Measurements from ENCODE around the gene MYRF. TPM values are rescaled to one million over a fixed set of nuclear protein-coding genes. Genes with fewer than 3 reads are reported as not detected.

Gene MYRF
- total and polyA plus RNA-seq, 2 donors from 2014 or later, result 6.0 to 36.3 TPM

DNA sequence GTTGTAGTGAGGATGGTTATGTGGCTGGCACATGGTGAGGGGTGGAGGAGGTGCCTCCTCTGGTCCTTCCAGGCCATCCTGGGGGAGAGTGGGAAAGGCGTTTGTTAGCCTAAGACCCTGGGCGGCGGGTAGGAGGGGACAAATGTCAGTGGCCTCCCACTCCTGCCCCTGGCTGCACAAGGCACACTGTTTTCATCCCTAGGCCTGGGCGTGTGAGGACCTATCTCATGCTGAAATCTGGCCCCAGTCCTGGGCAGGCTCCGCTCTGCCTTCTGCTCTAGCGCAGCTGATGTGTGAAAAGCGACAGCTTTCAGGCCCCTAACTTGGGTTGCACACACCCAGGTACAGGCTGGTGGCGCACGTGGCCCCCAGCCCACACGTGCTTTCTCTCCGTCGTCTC lies 40.1 kb upstream of the MYRF start:
- FAIRE-seq (no peak), DNase-seq (no peak)
- TF ChIP-seq, protein P1, sequence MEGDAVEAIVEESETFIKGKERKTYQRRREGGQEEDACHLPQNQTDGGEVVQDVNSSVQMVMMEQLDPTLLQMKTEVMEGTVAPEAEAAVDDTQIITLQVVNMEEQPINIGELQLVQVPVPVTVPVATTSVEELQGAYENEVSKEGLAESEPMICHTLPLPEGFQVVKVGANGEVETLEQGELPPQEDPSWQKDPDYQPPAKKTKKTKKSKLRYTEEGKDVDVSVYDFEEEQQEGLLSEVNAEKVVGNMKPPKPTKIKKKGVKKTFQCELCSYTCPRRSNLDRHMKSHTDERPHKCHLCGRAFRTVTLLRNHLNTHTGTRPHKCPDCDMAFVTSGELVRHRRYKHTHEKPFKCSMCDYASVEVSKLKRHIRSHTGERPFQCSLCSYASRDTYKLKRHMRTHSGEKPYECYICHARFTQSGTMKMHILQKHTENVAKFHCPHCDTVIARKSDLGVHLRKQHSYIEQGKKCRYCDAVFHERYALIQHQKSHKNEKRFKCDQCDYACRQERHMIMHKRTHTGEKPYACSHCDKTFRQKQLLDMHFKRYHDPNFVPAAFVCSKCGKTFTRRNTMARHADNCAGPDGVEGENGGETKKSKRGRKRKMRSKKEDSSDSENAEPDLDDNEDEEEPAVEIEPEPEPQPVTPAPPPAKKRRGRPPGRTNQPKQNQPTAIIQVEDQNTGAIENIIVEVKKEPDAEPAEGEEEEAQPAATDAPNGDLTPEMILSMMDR (IDR thresholded peaks at IDR 0.05; ENCODE audit: borderline replicate concordance, extremely low read depth, insufficient read depth), result no peak
- Histone ChIP-seq H3K9ac (ENCODE audit: low read length in 3 of 3) (no peak overlapping the region), H3K9me3 (ENCODE audit: control insufficient read depth in 2 of 3, insufficient read depth in 1 of 3, low read length in 3 of 3) (no peaks in the 10 kb centered on the region), H3K36me3 (ENCODE audit: control insufficient read depth in 2 of 3, insufficient read depth in 3 of 3, low read length in 3 of 3) (no peaks in the 10 kb centered on the region), H3K4me1 (ENCODE audit: control insufficient read depth in 2 of 3, insufficient read depth in 2 of 3, low read depth in 1 of 3, low read length in 3 of 3) (no peaks in the 10 kb centered on the region), H3K27me3 (ENCODE audit: control insufficient read depth, insufficient read depth, low read length) (no peaks in the 10 kb centered on the region), H3K4me3 (ENCODE audit: low read length in 3 of 3) (no peak overlapping the region), H3K27ac (ENCODE audit: low read depth in 2 of 2, low read length in 2 of 2) (no peak overlapping the region)
- intact Hi-C loops (cut with DNase I), result no loop called here

DNA sequence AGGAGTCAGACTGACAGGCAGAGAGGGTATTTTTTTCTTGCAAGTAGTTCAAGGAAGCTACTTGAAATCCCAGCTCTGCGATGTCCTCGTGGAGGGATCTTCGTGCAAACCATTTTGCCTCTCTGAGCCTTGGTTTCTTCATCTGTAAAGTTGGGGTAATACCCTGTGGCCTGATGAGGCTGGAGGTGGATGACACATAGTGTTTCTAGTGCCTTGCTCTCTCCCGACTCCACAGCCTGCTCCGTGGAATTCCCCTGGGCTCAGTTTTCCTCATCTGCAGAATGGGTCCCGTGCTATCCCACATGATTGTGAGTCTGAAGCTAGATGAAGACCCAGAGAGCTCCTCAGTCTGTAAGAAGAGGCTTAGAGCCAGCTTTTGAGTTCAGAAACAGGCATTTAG lies 39.6 kb upstream of the MYRF start:
- Histone ChIP-seq H3K36me3 (ENCODE audit: control insufficient read depth in 2 of 3, insufficient read depth in 3 of 3, low read length in 3 of 3) (no peaks in the 10 kb centered on the region), H3K27ac (ENCODE audit: low read depth in 2 of 2, low read length in 2 of 2) (no peak overlapping the region), H3K4me3 (ENCODE audit: low read length in 3 of 3) (no peak overlapping the region), H3K9me3 (ENCODE audit: control insufficient read depth in 2 of 3, insufficient read depth in 1 of 3, low read length in 3 of 3) (no peaks in the 10 kb centered on the region), H3K4me1 (ENCODE audit: control insufficient read depth in 2 of 3, insufficient read depth in 2 of 3, low read depth in 1 of 3, low read length in 3 of 3) (no peaks in the 10 kb centered on the region), H3K27me3 (ENCODE audit: control insufficient read depth, insufficient read depth, low read length) (no peaks in the 10 kb centered on the region), H3K9ac (ENCODE audit: low read length in 3 of 3) (no peak overlapping the region)
- intact Hi-C loops (cut with DNase I), result no loop called here
- no peak for FAIRE-seq
- DNase-seq, result no peak
- TF ChIP-seq, protein P1 (IDR thresholded peaks at IDR 0.05; ENCODE audit: borderline replicate concordance, extremely low read depth, insufficient read depth), result no peak

DNA sequence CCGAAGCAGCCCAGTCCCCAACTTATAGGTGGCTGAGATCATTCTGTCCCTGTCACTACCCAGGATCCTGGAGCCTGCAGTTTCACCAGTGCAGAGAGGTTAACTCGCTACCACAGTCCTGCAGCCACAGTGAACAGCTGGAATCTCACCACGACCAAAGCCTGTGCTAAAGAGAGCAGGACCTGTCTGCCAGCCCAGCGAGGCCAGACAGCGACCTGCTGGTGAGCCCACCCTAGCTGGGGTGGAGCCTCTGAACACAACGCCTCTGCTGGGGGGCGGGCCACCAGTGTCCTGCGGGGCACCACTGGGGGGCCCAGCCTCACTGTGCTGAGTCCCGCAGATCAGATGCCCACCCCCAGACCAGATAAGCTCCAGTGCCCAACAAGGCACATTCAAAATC lies 39.0 kb upstream of the MYRF start:
- no peak overlapping the region for H3K9ac ChIP-seq (ENCODE audit: low read length in 3 of 3)
- FAIRE-seq (no peak), DNase-seq (no peak)
- TF ChIP-seq, protein P1 (IDR thresholded peaks at IDR 0.05; ENCODE audit: borderline replicate concordance, extremely low read depth, insufficient read depth), result no peak
- H3K4me3 ChIP-seq (ENCODE audit: low read length in 3 of 3), result no peak overlapping the region
- H3K4me1 ChIP-seq (ENCODE audit: control insufficient read depth in 2 of 3, insufficient read depth in 2 of 3, low read depth in 1 of 3, low read length in 3 of 3), result no peaks in the 10 kb centered on the region
- intact Hi-C loops (cut with DNase I), result no loop called here
- H3K27me3 ChIP-seq (ENCODE audit: control insufficient read depth, insufficient read depth, low read length), result no peaks in the 10 kb centered on the region
- H3K36me3 ChIP-seq (ENCODE audit: control insufficient read depth in 2 of 3, insufficient read depth in 3 of 3, low read length in 3 of 3), result no peaks in the 10 kb centered on the region
- H3K27ac ChIP-seq (ENCODE audit: low read depth in 2 of 2, low read length in 2 of 2), result no peak overlapping the region
- H3K9me3 ChIP-seq (ENCODE audit: control insufficient read depth in 2 of 3, insufficient read depth in 1 of 3, low read length in 3 of 3), result no peaks in the 10 kb centered on the region

DNA sequence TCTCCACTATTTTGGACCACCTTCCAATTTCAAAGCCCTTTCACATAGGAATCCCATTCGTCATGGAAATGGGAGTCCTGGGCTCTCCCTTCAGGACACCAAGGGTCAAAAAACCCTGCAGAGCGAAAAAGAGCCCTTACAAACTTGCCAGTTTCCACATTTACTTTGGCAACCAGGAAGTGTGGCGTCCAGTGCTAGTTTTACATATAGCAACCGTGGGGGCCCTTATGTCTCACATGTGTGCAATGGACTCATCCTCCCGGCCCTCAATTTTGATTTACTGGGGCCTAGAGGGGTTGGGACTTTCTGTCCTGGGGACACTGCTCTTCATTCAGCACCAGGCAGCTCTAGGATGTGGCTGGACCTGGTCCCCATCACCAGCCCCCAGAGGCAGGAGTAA lies 38.5 kb upstream of the MYRF start:
- no peaks in the 10 kb centered on the region for H3K9me3 ChIP-seq (ENCODE audit: control insufficient read depth in 2 of 3, insufficient read depth in 1 of 3, low read length in 3 of 3)
- FAIRE-seq, result no peak
- no peaks in the 10 kb centered on the region for H3K36me3 ChIP-seq (ENCODE audit: control insufficient read depth in 2 of 3, insufficient read depth in 3 of 3, low read length in 3 of 3)
- TF ChIP-seq, protein P1 (IDR thresholded peaks at IDR 0.05; ENCODE audit: borderline replicate concordance, extremely low read depth, insufficient read depth), result no peak
- H3K27me3 ChIP-seq (ENCODE audit: control insufficient read depth, insufficient read depth, low read length), result no peaks in the 10 kb centered on the region
- H3K9ac ChIP-seq (ENCODE audit: low read length in 3 of 3), result no peak overlapping the region
- H3K4me1 ChIP-seq (ENCODE audit: control insufficient read depth in 2 of 3, insufficient read depth in 2 of 3, low read depth in 1 of 3, low read length in 3 of 3), result no peaks in the 10 kb centered on the region
- H3K27ac ChIP-seq (ENCODE audit: low read depth in 2 of 2, low read length in 2 of 2), result no peak overlapping the region
- H3K4me3 ChIP-seq (ENCODE audit: low read length in 3 of 3), result no peak overlapping the region
- no peak for DNase-seq
- intact Hi-C loops (cut with DNase I), result no loop called here
